WTC11 (cell line): ENCODE measurements around the gene FEM1B.

ENCODE experiments used
- CTCF ChIP-seq: fragments of 200-600 bp; IDR thresholded peaks from 2 replicates; pipeline ENCODE4 v1.8.0; 2022; ENCODE audit warnings: antibody characterized with exemption
- E2F5 ChIP-seq: sonication (generic); formaldehyde crosslinking; IDR thresholded peaks from 2 replicates; pipeline ENCODE4 v1.8.1; 2022; ENCODE audit warnings: mild to moderate bottlenecking, moderate library complexity, missing genetic modification reagents
- JUN ChIP-seq: sonication (generic); formaldehyde crosslinking; IDR thresholded peaks from 2 replicates; pipeline ENCODE4 v1.8.0; 2023; ENCODE audit warnings: mild to moderate bottlenecking, missing genetic modification reagents
- KAT7 ChIP-seq: sonication (generic); formaldehyde crosslinking; IDR thresholded peaks from 2 replicates; pipeline ENCODE4 v1.8.1; 2023; ENCODE audit warnings: missing genetic modification reagents, mild to moderate bottlenecking, borderline replicate concordance
- NR3C1 ChIP-seq: sonication (generic); formaldehyde crosslinking; conservative IDR thresholded peaks from 2 replicates; pipeline ENCODE4 v1.8.1; 2023; ENCODE audit warnings: low read depth, mild to moderate bottlenecking, missing genetic modification reagents
- PRDM15 ChIP-seq: sonication (generic); formaldehyde crosslinking; IDR thresholded peaks from 2 replicates; pipeline ENCODE4 v1.8.0; 2022; ENCODE audit warnings: missing genetic modification reagents
- SMAD4 ChIP-seq: sonication (generic); formaldehyde crosslinking; IDR thresholded peaks from 2 replicates; pipeline ENCODE4 v1.8.0; 2022; ENCODE audit warnings: mild to moderate bottlenecking, missing genetic modification reagents
- ZNF121 ChIP-seq: sonication (generic); formaldehyde crosslinking; IDR thresholded peaks from 2 replicates; pipeline ENCODE4 v1.8.0; 2023; ENCODE audit warnings: missing genetic modification reagents

DNA sequence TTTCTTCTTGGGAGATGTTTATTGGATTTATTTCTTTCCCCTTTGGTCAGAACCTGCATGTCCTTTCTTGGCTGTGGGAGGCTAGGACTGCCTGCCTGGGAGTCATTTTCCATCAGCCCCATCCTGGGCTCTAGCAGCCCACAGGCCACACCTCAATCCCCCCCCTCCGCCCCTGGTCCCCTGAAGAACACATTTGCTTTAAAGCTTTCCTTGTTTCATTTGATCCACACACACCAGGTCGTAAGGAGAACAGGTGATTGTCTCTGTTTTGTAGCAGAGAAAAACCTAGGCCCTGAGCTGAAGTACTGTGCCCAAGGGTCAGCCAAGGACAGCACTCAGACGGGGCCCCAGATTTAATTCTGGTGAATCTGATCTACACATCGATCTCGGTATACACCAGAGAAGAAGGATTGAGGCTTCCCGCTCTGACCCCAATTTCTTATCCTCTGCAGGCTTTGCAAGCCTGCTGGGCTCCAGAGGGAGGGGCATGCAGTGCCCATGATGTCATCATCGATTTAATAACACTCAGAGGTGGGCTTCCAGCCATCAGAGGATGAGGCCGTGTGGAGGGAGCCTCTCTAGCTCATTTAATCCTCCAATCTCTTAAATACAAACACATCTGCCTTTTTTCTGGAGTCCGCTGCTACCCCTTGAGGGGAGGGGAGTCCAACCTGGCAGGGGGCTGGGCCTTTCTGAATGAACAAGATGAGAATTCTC, 46.3 kb upstream of the FEM1B start:
- TF ChIP-seq CTCF: no peak
- no peak for TF ChIP-seq NR3C1 (CRISPR knock-in tag)
- TF ChIP-seq E2F5: no peak
- TF ChIP-seq JUN: no peak
- TF ChIP-seq ZNF121: no peak
- TF ChIP-seq PRDM15 (CRISPR knock-in tag): no peak
- no peak for TF ChIP-seq SMAD4 (CRISPR knock-in tag)
- no peak for TF ChIP-seq KAT7 (CRISPR knock-in tag)
